ENCODE measurements around the gene RIMS4. TPM values are rescaled to one million over a fixed set of nuclear protein-coding genes. Genes with fewer than 3 reads are reported as not detected.

The RIMS4 gene
- total and polyA plus RNA-seq, 10 of the 15 experiments (the other 5 are each of a cell fraction or from before 2014, with no cell fraction given), result under 0.01 to 0.07 (median 0.05) TPM; not detected in 5

DNA sequence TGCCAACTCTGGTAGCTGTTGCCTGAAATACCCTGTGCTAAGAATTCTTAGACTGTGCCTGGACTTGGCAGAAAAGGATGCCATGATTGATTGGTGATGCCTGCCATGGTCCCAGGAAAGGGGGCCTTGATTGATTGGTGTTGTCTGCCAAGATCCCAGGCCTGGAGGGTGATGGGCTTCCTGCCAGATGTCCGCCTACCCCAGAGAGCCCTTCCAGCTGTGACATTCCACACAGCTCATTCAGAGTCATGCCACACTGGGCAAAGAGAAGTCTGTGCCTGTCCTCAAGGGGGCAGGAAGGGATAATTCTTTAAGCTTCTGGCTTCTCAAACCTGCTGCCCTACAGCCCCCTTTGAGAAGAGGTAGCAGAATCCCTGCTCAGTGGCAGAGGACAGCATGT lies 24.6 kb downstream of the RIMS4 start:
- POLR2A ChIA-PET, result interaction anchor here (0.7 kb wide), 1 partner anchor 38 kb away, joined by 4 read pairs; no protein-coding TSS in a partner anchor
- H3K4me2 ChIP-seq (ENCODE audit: control insufficient read depth, insufficient read depth), result no peak overlapping the region
- in situ Hi-C loops (cut with MboI), result no loop called here

More for the DNA sequence above, 24.6 kb downstream of the RIMS4 start:
- DNase-seq (ENCODE audit: low read depth, low spot score) (no peak), FAIRE-seq (no peak), ATAC-seq (no peak)
- BruUV-seq (replicated peaks), result no TSS peak
- ChIA-PET RAD21 (ENCODE audit: unreplicated experiment) (interaction anchor here (0.5 kb wide), 1 partner anchor 124 kb away, joined by 4 read pairs; the partner anchor contains the start of gene PABPC1L), SMC1A (ENCODE audit: uncharacterized antibody, unreplicated experiment) (no interaction called here), CTCF (no interaction called here)
- Histone ChIP-seq H3K9me3 (replicated peaks; ENCODE audit: control insufficient read depth, insufficient read depth, low read length) (no peaks in the 10 kb centered on the region), H3K4me1 (ENCODE audit: control insufficient read depth, insufficient read depth, low read length) (no peaks in the 10 kb centered on the region), H3K36me3 (ENCODE audit: control insufficient read depth in 2 of 2, insufficient read depth in 2 of 2, low read length in 1 of 2) (no peaks in the 10 kb centered on the region), H3K9ac (ENCODE audit: control insufficient read depth, insufficient read depth, low read length) (no peak overlapping the region), H4K20me1 (ENCODE audit: control insufficient read depth, insufficient read depth) (no peaks in the 10 kb centered on the region), H2AFZ (ENCODE audit: control insufficient read depth, low read depth, low read length) (no peak overlapping the region), H3K27ac (ENCODE audit: control insufficient read depth, insufficient read depth) (no peak overlapping the region), H3K79me2 (ENCODE audit: control insufficient read depth, insufficient read depth, low read length) (no peaks in the 10 kb centered on the region), H3K4me3 (no peak overlapping the region), H3K27me3 (replicated peaks in 1 of 2; ENCODE audit: control insufficient read depth in 2 of 2, insufficient read depth in 2 of 2, low read length in 1 of 2) (no peaks in the 10 kb centered on the region; a peak in 2 of 4 replicates)
- TF ChIP-seq RAD51 (IDR thresholded peaks at IDR 0.05) (no peak), CHD2 (IDR thresholded peaks at IDR 0.05; ENCODE audit: borderline replicate concordance, low read depth, low read length) (no peak), CHD1 (IDR thresholded peaks at IDR 0.05; ENCODE audit: low read depth, low read length) (no peak), RCOR1 (conservative IDR thresholded peaks at IDR 0.05; ENCODE audit: low read depth, low read length) (no peak), POLR2A (IDR thresholded peaks at IDR 0.05; ENCODE audit: low read depth, low read length) (no peak), BCL11A (IDR thresholded peaks at IDR 0.05; ENCODE audit: low read depth, low read length) (no peak), TBL1XR1 (IDR thresholded peaks at IDR 0.05; ENCODE audit: low read depth, low read length) (no peak), STAT3 (IDR thresholded peaks at IDR 0.05; ENCODE audit: low read depth, low read length) (no peak)
- TF ChIP-seq, protein P1, sequence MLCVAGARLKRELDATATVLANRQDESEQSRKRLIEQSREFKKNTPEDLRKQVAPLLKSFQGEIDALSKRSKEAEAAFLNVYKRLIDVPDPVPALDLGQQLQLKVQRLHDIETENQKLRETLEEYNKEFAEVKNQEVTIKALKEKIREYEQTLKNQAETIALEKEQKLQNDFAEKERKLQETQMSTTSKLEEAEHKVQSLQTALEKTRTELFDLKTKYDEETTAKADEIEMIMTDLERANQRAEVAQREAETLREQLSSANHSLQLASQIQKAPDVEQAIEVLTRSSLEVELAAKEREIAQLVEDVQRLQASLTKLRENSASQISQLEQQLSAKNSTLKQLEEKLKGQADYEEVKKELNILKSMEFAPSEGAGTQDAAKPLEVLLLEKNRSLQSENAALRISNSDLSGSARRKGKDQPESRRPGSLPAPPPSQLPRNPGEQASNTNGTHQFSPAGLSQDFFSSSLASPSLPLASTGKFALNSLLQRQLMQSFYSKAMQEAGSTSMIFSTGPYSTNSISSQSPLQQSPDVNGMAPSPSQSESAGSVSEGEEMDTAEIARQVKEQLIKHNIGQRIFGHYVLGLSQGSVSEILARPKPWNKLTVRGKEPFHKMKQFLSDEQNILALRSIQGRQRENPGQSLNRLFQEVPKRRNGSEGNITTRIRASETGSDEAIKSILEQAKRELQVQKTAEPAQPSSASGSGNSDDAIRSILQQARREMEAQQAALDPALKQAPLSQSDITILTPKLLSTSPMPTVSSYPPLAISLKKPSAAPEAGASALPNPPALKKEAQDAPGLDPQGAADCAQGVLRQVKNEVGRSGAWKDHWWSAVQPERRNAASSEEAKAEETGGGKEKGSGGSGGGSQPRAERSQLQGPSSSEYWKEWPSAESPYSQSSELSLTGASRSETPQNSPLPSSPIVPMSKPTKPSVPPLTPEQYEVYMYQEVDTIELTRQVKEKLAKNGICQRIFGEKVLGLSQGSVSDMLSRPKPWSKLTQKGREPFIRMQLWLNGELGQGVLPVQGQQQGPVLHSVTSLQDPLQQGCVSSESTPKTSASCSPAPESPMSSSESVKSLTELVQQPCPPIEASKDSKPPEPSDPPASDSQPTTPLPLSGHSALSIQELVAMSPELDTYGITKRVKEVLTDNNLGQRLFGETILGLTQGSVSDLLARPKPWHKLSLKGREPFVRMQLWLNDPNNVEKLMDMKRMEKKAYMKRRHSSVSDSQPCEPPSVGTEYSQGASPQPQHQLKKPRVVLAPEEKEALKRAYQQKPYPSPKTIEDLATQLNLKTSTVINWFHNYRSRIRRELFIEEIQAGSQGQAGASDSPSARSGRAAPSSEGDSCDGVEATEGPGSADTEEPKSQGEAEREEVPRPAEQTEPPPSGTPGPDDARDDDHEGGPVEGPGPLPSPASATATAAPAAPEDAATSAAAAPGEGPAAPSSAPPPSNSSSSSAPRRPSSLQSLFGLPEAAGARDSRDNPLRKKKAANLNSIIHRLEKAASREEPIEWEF (IDR thresholded peaks at IDR 0.05; ENCODE audit: insufficient replicate concordance, low read depth, low read length), result no peak
- TF ChIP-seq, protein P2, sequence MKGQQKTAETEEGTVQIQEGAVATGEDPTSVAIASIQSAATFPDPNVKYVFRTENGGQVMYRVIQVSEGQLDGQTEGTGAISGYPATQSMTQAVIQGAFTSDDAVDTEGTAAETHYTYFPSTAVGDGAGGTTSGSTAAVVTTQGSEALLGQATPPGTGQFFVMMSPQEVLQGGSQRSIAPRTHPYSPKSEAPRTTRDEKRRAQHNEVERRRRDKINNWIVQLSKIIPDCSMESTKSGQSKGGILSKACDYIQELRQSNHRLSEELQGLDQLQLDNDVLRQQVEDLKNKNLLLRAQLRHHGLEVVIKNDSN (IDR thresholded peaks at IDR 0.05; ENCODE audit: borderline replicate concordance, extremely low read length, insufficient read depth, low read depth, low read length), result no peak
- TF ChIP-seq, protein P3, sequence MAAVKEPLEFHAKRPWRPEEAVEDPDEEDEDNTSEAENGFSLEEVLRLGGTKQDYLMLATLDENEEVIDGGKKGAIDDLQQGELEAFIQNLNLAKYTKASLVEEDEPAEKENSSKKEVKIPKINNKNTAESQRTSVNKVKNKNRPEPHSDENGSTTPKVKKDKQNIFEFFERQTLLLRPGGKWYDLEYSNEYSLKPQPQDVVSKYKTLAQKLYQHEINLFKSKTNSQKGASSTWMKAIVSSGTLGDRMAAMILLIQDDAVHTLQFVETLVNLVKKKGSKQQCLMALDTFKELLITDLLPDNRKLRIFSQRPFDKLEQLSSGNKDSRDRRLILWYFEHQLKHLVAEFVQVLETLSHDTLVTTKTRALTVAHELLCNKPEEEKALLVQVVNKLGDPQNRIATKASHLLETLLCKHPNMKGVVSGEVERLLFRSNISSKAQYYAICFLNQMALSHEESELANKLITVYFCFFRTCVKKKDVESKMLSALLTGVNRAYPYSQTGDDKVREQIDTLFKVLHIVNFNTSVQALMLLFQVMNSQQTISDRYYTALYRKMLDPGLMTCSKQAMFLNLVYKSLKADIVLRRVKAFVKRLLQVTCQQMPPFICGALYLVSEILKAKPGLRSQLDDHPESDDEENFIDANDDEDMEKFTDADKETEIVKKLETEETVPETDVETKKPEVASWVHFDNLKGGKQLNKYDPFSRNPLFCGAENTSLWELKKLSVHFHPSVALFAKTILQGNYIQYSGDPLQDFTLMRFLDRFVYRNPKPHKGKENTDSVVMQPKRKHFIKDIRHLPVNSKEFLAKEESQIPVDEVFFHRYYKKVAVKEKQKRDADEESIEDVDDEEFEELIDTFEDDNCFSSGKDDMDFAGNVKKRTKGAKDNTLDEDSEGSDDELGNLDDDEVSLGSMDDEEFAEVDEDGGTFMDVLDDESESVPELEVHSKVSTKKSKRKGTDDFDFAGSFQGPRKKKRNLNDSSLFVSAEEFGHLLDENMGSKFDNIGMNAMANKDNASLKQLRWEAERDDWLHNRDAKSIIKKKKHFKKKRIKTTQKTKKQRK (IDR thresholded peaks at IDR 0.05; ENCODE audit: low read depth, low read length), result no peak
- 0% methylated on average over 1 of the region's 1 CpG for WGBS (ENCODE audit: insufficient coverage, insufficient replicate concordance, low lambda C conversion rate, missing lambda C conversion rate)
- intact Hi-C loops (cut with micrococcal nuclease; ENCODE audit: unreplicated experiment), result no loop called here
